ENCODE measurements around the gene HBS1L. TPM values are rescaled to one million over a fixed set of nuclear protein-coding genes. Genes with fewer than 3 reads are reported as not detected.

HBS1L gene
- total RNA-seq, 1 donor, result 114 TPM

- no peak overlapping the region for H3K4me3 ChIP-seq (ENCODE audit: low read depth, low read length)
- peak; percentile 7 for DNase-seq (ENCODE audit: low read depth)
- no peak for TF ChIP-seq CTCF (IDR thresholded peaks at IDR 0.05; ENCODE audit: insufficient read depth, low read depth, low read length)
Measured at GRCh38 chr6:135084001-135084915, 29.6 kb upstream of the HBS1L start.

GRCh38 chr6:135081966-135082365 lies 27.3 kb upstream of the HBS1L start:
- H3K4me3 ChIP-seq (ENCODE audit: low read depth, low read length), result no peak overlapping the region
- no peak for DNase-seq (ENCODE audit: low read depth)
- no peak for TF ChIP-seq CTCF (IDR thresholded peaks at IDR 0.05; ENCODE audit: insufficient read depth, low read depth, low read length)

GRCh38 chr6:135075018-135075417 lies 20.4 kb upstream of the HBS1L start:
- no peak for DNase-seq (ENCODE audit: low read depth)
- no peak for TF ChIP-seq CTCF (IDR thresholded peaks at IDR 0.05; ENCODE audit: insufficient read depth, low read depth, low read length)
- no peak overlapping the region for H3K4me3 ChIP-seq (ENCODE audit: low read depth, low read length)

- no peak overlapping the region for H3K4me3 ChIP-seq (ENCODE audit: low read depth, low read length)
- no peak for DNase-seq (ENCODE audit: low read depth)
- TF ChIP-seq CTCF (IDR thresholded peaks at IDR 0.05; ENCODE audit: insufficient read depth, low read depth, low read length), result no peak
Measured at GRCh38 chr6:135073756-135074393, 19.3 kb upstream of the HBS1L start.

- no peak overlapping the region for H3K4me3 ChIP-seq (ENCODE audit: low read depth, low read length)
- no peak for DNase-seq (ENCODE audit: low read depth)
- no peak for TF ChIP-seq CTCF (IDR thresholded peaks at IDR 0.05; ENCODE audit: insufficient read depth, low read depth, low read length)
Measured at GRCh38 chr6:135073217-135073616, 18.6 kb upstream of the HBS1L start.

- TF ChIP-seq CTCF (IDR thresholded peaks at IDR 0.05; ENCODE audit: insufficient read depth, low read depth, low read length), result no peak
- no peak for DNase-seq (ENCODE audit: low read depth)
- H3K4me3 ChIP-seq (ENCODE audit: low read depth, low read length), result no peak overlapping the region
Measured at GRCh38 chr6:135072753-135073152, 18.1 kb upstream of the HBS1L start.

Data from fibroblast of villous mesenchyme (primary cell).